ENCODE data around the gene NFIB. TPM values are rescaled to one million over a fixed set of nuclear protein-coding genes. Genes with fewer than 3 reads are reported as not detected.

Gene NFIB
- total and polyA plus RNA-seq, 10 of the 15 experiments (the other 5 are each of a cell fraction or from before 2014, with no cell fraction given), result under 0.01 to 0.19 (median 0.05) TPM; not detected in 3

DNA sequence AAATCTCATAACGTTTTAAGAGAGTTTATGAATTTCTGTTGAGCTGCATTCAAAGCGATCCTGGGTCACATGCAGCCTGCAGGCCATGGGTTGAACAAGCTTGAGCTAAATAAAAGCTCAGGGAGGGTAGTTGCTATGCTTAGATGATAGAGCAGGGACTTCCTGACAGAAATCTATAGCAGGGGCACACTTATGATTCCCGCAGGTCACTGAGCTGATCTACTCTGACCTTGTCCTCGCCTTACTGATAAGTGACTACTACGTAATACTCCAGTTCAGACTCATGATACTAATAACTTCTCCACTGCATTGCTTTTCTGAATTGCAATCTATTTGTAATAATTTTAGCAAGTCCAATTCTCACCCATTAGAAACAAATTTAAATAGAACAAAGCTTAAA is 90.9 kb downstream of the NFIB start:
- POLR2A ChIA-PET, result no interaction called here
- in situ Hi-C loops (cut with MboI) (no loop called here), intact Hi-C loops (cut with micrococcal nuclease; ENCODE audit: unreplicated experiment) (no loop called here)
- Histone ChIP-seq H3K4me3 (no peak overlapping the region), H3K9me3 (replicated peaks; ENCODE audit: control insufficient read depth, insufficient read depth, low read length) (no peaks in the 10 kb centered on the region), H2AFZ (ENCODE audit: control insufficient read depth, low read depth, low read length) (no peak overlapping the region), H4K20me1 (ENCODE audit: control insufficient read depth, insufficient read depth) (no peaks in the 10 kb centered on the region), H3K9ac (ENCODE audit: control insufficient read depth, insufficient read depth, low read length) (no peak overlapping the region), H3K27ac (ENCODE audit: control insufficient read depth, insufficient read depth) (no peak overlapping the region), H3K27me3 (replicated peaks in 1 of 2; ENCODE audit: control insufficient read depth in 2 of 2, insufficient read depth in 2 of 2, low read length in 1 of 2) (no peaks in the 10 kb centered on the region; a peak in 1 of 4 replicates), H3K4me2 (ENCODE audit: control insufficient read depth, insufficient read depth) (no peak overlapping the region), H3K4me1 (ENCODE audit: control insufficient read depth, insufficient read depth, low read length) (no peaks in the 10 kb centered on the region), H3K36me3 (ENCODE audit: control insufficient read depth in 2 of 2, insufficient read depth in 2 of 2, low read length in 1 of 2) (no peaks in the 10 kb centered on the region), H3K79me2 (ENCODE audit: control insufficient read depth, insufficient read depth, low read length) (no peaks in the 10 kb centered on the region)
- SMC1A ChIA-PET (ENCODE audit: uncharacterized antibody, unreplicated experiment), result interaction anchor here (0.7 kb wide), 1 partner anchor 8 kb away, joined by 3 read pairs; no protein-coding TSS in a partner anchor
- DNase-seq (ENCODE audit: low read depth, low spot score), result no peak
- FAIRE-seq, result no peak
- no TSS peak for BruUV-seq (replicated peaks)
- RAD21 ChIA-PET (ENCODE audit: unreplicated experiment), result no interaction called here
- no peak for ATAC-seq
- 14% methylated on average over 5 of the region's 5 CpGs for WGBS (ENCODE audit: insufficient coverage, insufficient replicate concordance, low lambda C conversion rate, missing lambda C conversion rate)
- CTCF ChIA-PET, result no interaction called here
- TF ChIP-seq, protein P1, sequence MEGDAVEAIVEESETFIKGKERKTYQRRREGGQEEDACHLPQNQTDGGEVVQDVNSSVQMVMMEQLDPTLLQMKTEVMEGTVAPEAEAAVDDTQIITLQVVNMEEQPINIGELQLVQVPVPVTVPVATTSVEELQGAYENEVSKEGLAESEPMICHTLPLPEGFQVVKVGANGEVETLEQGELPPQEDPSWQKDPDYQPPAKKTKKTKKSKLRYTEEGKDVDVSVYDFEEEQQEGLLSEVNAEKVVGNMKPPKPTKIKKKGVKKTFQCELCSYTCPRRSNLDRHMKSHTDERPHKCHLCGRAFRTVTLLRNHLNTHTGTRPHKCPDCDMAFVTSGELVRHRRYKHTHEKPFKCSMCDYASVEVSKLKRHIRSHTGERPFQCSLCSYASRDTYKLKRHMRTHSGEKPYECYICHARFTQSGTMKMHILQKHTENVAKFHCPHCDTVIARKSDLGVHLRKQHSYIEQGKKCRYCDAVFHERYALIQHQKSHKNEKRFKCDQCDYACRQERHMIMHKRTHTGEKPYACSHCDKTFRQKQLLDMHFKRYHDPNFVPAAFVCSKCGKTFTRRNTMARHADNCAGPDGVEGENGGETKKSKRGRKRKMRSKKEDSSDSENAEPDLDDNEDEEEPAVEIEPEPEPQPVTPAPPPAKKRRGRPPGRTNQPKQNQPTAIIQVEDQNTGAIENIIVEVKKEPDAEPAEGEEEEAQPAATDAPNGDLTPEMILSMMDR (IDR thresholded peaks at IDR 0.05 in 2 of 3, conservative IDR thresholded peaks at IDR 0.05 in 1 of 3; ENCODE audit: control insufficient read depth in 2 of 3, extremely low read depth in 1 of 3, insufficient read depth in 1 of 3, low read depth in 3 of 3, low read length in 3 of 3), result no peak
- TF ChIP-seq RELA (IDR thresholded peaks at IDR 0.05; ENCODE audit: borderline replicate concordance, partially characterized antibody) (no peak), ZNF274 (IDR thresholded peaks at IDR 0.05; ENCODE audit: insufficient read depth, insufficient read length) (no peak), FOS (IDR thresholded peaks at IDR 0.05; ENCODE audit: borderline replicate concordance, extremely low read depth, insufficient read length) (no peak), SPI1 (IDR thresholded peaks at IDR 0.05; ENCODE audit: borderline replicate concordance, insufficient read depth, low read depth, low read length) (no peak), NFXL1 (IDR thresholded peaks at IDR 0.05; ENCODE audit: borderline replicate concordance) (no peak), RFX5 (IDR thresholded peaks at IDR 0.05; ENCODE audit: low read depth, low read length) (no peak), PAX8 (IDR thresholded peaks at IDR 0.05) (no peak), SUZ12 (IDR thresholded peaks at IDR 0.05; ENCODE audit: unreplicated experiment) (no peak), ZBTB33 (IDR thresholded peaks at IDR 0.05) (no peak), SIX5 (IDR thresholded peaks at IDR 0.05; ENCODE audit: low read depth, low read length, severe bottlenecking) (no peak), NBN (IDR thresholded peaks at IDR 0.05) (no peak), STAT3 (IDR thresholded peaks at IDR 0.05; ENCODE audit: low read depth, low read length) (no peak), NRF1 (conservative IDR thresholded peaks at IDR 0.05; ENCODE audit: low read depth, low read length) (no peak), TCF7 (IDR thresholded peaks at IDR 0.05; ENCODE audit: borderline replicate concordance) (no peak), SMAD1 (IDR thresholded peaks at IDR 0.05; ENCODE audit: low read depth, partially characterized antibody) (no peak), SMC3 (IDR thresholded peaks at IDR 0.05; ENCODE audit: borderline replicate concordance, low read length) (no peak), ZSCAN29 (IDR thresholded peaks at IDR 0.05) (no peak)
- TF ChIP-seq, protein P2, sequence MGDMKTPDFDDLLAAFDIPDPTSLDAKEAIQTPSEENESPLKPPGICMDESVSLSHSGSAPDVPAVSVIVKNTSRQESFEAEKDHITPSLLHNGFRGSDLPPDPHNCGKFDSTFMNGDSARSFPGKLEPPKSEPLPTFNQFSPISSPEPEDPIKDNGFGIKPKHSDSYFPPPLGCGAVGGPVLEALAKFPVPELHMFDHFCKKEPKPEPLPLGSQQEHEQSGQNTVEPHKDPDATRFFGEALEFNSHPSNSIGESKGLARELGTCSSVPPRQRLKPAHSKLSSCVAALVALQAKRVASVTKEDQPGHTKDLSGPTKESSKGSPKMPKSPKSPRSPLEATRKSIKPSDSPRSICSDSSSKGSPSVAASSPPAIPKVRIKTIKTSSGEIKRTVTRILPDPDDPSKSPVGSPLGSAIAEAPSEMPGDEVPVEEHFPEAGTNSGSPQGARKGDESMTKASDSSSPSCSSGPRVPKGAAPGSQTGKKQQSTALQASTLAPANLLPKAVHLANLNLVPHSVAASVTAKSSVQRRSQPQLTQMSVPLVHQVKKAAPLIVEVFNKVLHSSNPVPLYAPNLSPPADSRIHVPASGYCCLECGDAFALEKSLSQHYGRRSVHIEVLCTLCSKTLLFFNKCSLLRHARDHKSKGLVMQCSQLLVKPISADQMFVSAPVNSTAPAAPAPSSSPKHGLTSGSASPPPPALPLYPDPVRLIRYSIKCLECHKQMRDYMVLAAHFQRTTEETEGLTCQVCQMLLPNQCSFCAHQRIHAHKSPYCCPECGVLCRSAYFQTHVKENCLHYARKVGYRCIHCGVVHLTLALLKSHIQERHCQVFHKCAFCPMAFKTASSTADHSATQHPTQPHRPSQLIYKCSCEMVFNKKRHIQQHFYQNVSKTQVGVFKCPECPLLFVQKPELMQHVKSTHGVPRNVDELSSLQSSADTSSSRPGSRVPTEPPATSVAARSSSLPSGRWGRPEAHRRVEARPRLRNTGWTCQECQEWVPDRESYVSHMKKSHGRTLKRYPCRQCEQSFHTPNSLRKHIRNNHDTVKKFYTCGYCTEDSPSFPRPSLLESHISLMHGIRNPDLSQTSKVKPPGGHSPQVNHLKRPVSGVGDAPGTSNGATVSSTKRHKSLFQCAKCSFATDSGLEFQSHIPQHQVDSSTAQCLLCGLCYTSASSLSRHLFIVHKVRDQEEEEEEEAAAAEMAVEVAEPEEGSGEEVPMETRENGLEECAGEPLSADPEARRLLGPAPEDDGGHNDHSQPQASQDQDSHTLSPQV (IDR thresholded peaks at IDR 0.05), result no peak

Measured in GM12878 (cell line).